GM12878 (cell line): Measurements from ENCODE around the gene CD27.

Experiments
- BACH1 ChIP-seq: fragments of 450-650 bp; IDR thresholded peaks from 2 replicates; pipeline ENCODE4 v1.6.1; 2017; ENCODE audit warnings: mild to moderate bottlenecking, borderline replicate concordance
- CREM ChIP-seq: IDR thresholded peaks from 2 replicates; pipeline ENCODE4 v1.6.1; 2014; ENCODE audit warnings: antibody characterized with exemption, low read depth
- CTCF ChIP-seq, 3 experiments: IDR thresholded peaks in 2 of 3; conservative IDR thresholded peaks in 1 of 3; 2 replicates each; pipeline ENCODE4 v1.5.1; 2011; ENCODE audit warnings: low read depth in 3 of 3, low read length in 3 of 3, mild to moderate bottlenecking in 3 of 3, control low read depth in 2 of 3, moderate library complexity in 2 of 3, inconsistent platforms in 1 of 3, mixed read lengths in 1 of 3; ENCODE audit not compliant: control insufficient read depth in 2 of 3, insufficient read depth in 1 of 3; ENCODE audit errors: extremely low read depth in 1 of 3
- EGR1 ChIP-seq, 2 experiments: IDR thresholded peaks; 1 replicate in 1 of 2; 2 replicates in 1 of 2; pipeline ENCODE4 v1.6.1; 2011 to 2012; ENCODE audit warnings: low read depth in 2 of 2, low read length in 2 of 2, borderline replicate concordance in 1 of 2, mild to moderate bottlenecking in 1 of 2, moderate library complexity in 1 of 2
- EP300 ChIP-seq, 2 experiments: fragments of 150-350 bp in 1 of 2; IDR thresholded peaks; 2 replicates each; pipeline ENCODE4 v1.6.1; 2011 to 2012; ENCODE audit warnings: low read depth in 2 of 2, low read length in 2 of 2, borderline replicate concordance in 1 of 2, improper control_type of control experiment in 1 of 2, inconsistent platforms in 1 of 2; ENCODE audit not compliant: control insufficient read depth in 1 of 2
- JUND ChIP-seq: IDR thresholded peaks from 2 replicates; pipeline ENCODE4 v1.6.1; 2012; ENCODE audit warnings: low read depth, mild to moderate bottlenecking, low read length, improper control_type of control experiment, moderate library complexity
- MEF2A ChIP-seq: IDR thresholded peaks from 2 replicates; pipeline ENCODE4 v1.6.1; 2011; ENCODE audit warnings: low read depth, mild to moderate bottlenecking, low read length, moderate library complexity; ENCODE audit not compliant: insufficient read depth
- MXI1 ChIP-seq: fragments of 150-350 bp; IDR thresholded peaks from 2 replicates; pipeline ENCODE4 v1.6.1; 2011; ENCODE audit warnings: low read depth, mild to moderate bottlenecking, inconsistent platforms, low read length, improper control_type of control experiment
- SIX5 ChIP-seq: IDR thresholded peaks from 2 replicates; pipeline ENCODE4 v1.6.1; 2011; ENCODE audit warnings: mild to moderate bottlenecking, low read depth, low read length, moderate library complexity; ENCODE audit not compliant: severe bottlenecking
- ZBTB4 ChIP-seq: fragments of 450-650 bp; formaldehyde crosslinking; IDR thresholded peaks from 2 replicates; pipeline ENCODE4 v1.4.0; 2022; ENCODE audit warnings: mild to moderate bottlenecking, moderate library complexity

- no peak for TF ChIP-seq CTCF (IDR thresholded peaks at IDR 0.05 in 2 of 3, conservative IDR thresholded peaks at IDR 0.05 in 1 of 3; ENCODE audit: control insufficient read depth in 2 of 3, extremely low read depth in 1 of 3, insufficient read depth in 1 of 3, low read depth in 3 of 3, low read length in 3 of 3)
- TF ChIP-seq EP300 (IDR thresholded peaks at IDR 0.05; ENCODE audit: borderline replicate concordance in 1 of 2, control insufficient read depth in 1 of 2, low read depth in 2 of 2, low read length in 2 of 2), result peak; percentile 18 to 46; a peak in 1 of 4 replicates
- peak; percentile 18 for TF ChIP-seq SIX5
- TF ChIP-seq EGR1 (IDR thresholded peaks at IDR 0.05; ENCODE audit: borderline replicate concordance in 1 of 2, low read depth in 2 of 2, low read length in 2 of 2), result peak in 1 of 2 experiments; percentile 65; a peak in 2 of 3 replicates
- peak; percentile 42; the same call in 1 of the 2 replicates for TF ChIP-seq BACH1
- no peak for TF ChIP-seq ZBTB4 (CRISPR knock-in tag)
- TF ChIP-seq JUND, result no peak
- TF ChIP-seq CREM, result peak; percentile 58; the same call in 1 of the 2 replicates
- TF ChIP-seq MEF2A, result peak; percentile 46; the same call in 1 of the 2 replicates
- peak; percentile 68 for TF ChIP-seq MXI1
These were observed 6.8 kb downstream of the CD27 start, which contains the start of gene TAPBPL for GRCh38 chr12:6451348-6452244.
